Adrenal gland (tissue), 12 donors: ENCODE results near the gene PDE9A. TPM values are rescaled to one million over a fixed set of nuclear protein-coding genes. Genes with fewer than 3 reads are reported as not detected.

ENCODE experiments used
- DNase-seq, 7 donors: peaks; one replicate each; pipeline ENCODE4 v3.0.0-alpha.2; 2019 to 2020
- H3K27ac ChIP-seq, 5 donors: fragments of 200-600 bp; sonication (generic) in 4 of 5; 1 replicate in 3 of 5; 2 replicates in 2 of 5; pipeline versions ENCODE4 v1.5.1 to v1.8.0; 2016 to 2020; ENCODE audit warnings: mild to moderate bottlenecking in 1 of 5
- H3K27me3 ChIP-seq: fragments of 200-600 bp; 2 replicates; pipeline ENCODE4 v1.8.0; 2021
- H3K36me3 ChIP-seq, 2 donors: fragments of 200-600 bp; replicated peaks in 1 of 2; 1 replicate in 1 of 2; 2 replicates in 1 of 2; pipeline versions ENCODE4 v1.5.1 to v1.8.0; 2018 to 2022
- H3K4me1 ChIP-seq, 2 donors: fragments of 200-600 bp; replicated peaks in 1 of 2; 1 replicate in 1 of 2; 2 replicates in 1 of 2; pipeline versions ENCODE4 v1.5.1 to v1.8.0; 2018 to 2021
- H3K4me3 ChIP-seq, 4 donors: fragments of 200-600 bp; sonication (generic) in 3 of 4; one replicate each; pipeline ENCODE4 v1.5.1; 2016 to 2018
- H3K9me3 ChIP-seq, 3 donors: fragments of 200-600 bp; sonication (generic) in 1 of 3; replicated peaks in 1 of 3; 1 replicate in 2 of 3; 2 replicates in 1 of 3; pipeline versions ENCODE4 v1.5.1 to v1.8.0; 2016 to 2021
- CTCF ChIP-seq, 6 experiments: fragments of 450-650 bp in 4 of 6; fragments of 200-600 bp in 2 of 6; sonication (generic) in 1 of 6; IDR thresholded peaks; 1 replicate in 5 of 6; 2 replicates in 1 of 6; pipeline versions ENCODE4 v1.5.1 to v1.8.0; 2016 to 2021; ENCODE audit warnings: antibody characterized with exemption in 6 of 6, mild to moderate bottlenecking in 2 of 6, moderate library complexity in 1 of 6
- POLR2A ChIP-seq, 2 donors: fragments of 450-650 bp; IDR thresholded peaks; one replicate each; pipeline ENCODE4 v1.6.1; 2017; ENCODE audit warnings: antibody characterized with exemption in 2 of 2, mild to moderate bottlenecking in 2 of 2, moderate library complexity in 1 of 2
- WGBS, 4 donors: extraction: QIAGEN DNeasy Blood & Tissue Kit in 2 of 4; methylation state at CpG; one replicate each; pipeline versions ENCODE4 v1.1.5 to v1.1.7; 2013 to 2017; 5-methylcytosine and 5-hydroxymethylcytosine counted together
- intact Hi-C, 2 donors: fragments of 100-400 bp; cut with DNase I; formaldehyde crosslinking; loops; one replicate each; pipeline versions ENCODE4 v1.14.1 to v1.15.0; 2022 to 2023
- polyA plus RNA-seq, 3 donors: library from polyadenylated mRNA; stranded (reverse); fragments of 200-250 nt in 2 of 3; fragments of 350-450 nt in 1 of 3; fragmentation: Illumina TruSeq in 1 of 3; extraction: RNeasy Lipid Tissue Mini Kit (QIAGEN cat#74804) in 1 of 3; gene quantifications; one replicate each; pipeline ENCODE4 v1.2.3, GENCODE V29; 2013 to 2014
- total RNA-seq, 9 donors: library from RNA; depleted of rRNA in 4 of 9; stranded (reverse); fragments of >200 nt in 4 of 9; fragments of 120-200 nt in 1 of 9; fragmentation: NEBNext Ultra II Directional in 1 of 9; extraction: Animal tissue kit (Norgen Biotek cat#: 25700) in 1 of 9; gene quantifications; one replicate each; pipeline versions ENCODE4 v1.1.0 to v1.2.4, GENCODE V29; 2013 to 2023
- donor health status: healthy with polysubstance abuse.
- donor health status: Bipolar disorder and iron deficiency.
- donor health status: DM: yes; HTN: yes; CAD: no.
- donor health status: DM: no; HTN: no; CAD: no.
- donor health status: DM: no; HTN: no; CAD: no.
- donor health status: DM: yes; HTN: yes; CAD: no.

Gene PDE9A
- total and polyA plus RNA-seq, 12 donors, result 4.6 to 58.1 (median 19.5) TPM

GRCh38 chr21:42746593-42747275 is 93.3 kb downstream of the PDE9A start:
- 76 to 94% (median 78%) methylated on average over 16 to 21 of the region's 21 CpGs for WGBS, 4 donors
- intact Hi-C loops, result no loop called here

GRCh38 chr21:42747276-42747701 is 93.9 kb downstream of the PDE9A start:
- intact Hi-C loops, result no loop called here
- no peak for DNase-seq

More at GRCh38 chr21:42746593-42747275, 93.3 kb downstream of the PDE9A start:
- Histone ChIP-seq H3K9me3 (no peaks in the 10 kb centered on the region), H3K27ac (peak overlapping the region in 2 of 5 donors; percentile 59 to 72), H3K27me3 (no peaks in the 10 kb centered on the region), H3K4me3 (no peak overlapping the region), H3K36me3 (no peaks in the 10 kb centered on the region), H3K4me1 (no peaks in the 10 kb centered on the region)
- peak in 6 of 7 donors; percentile 27 to 66 (median 42) for DNase-seq
- TF ChIP-seq CTCF (IDR thresholded peaks at IDR 0.05), result no peak
- TF ChIP-seq POLR2A (IDR thresholded peaks at IDR 0.05), result no peak

GRCh38 chr21:42747746-42748351 is 94.4 kb downstream of the PDE9A start:
- Histone ChIP-seq H3K36me3 (no peaks in the 10 kb centered on the region), H3K27ac (peak overlapping the region in 1 of 5 donors; percentile 72), H3K4me3 (no peak overlapping the region), H3K9me3 (no peaks in the 10 kb centered on the region), H3K27me3 (no peaks in the 10 kb centered on the region), H3K4me1 (no peaks in the 10 kb centered on the region)
- TF ChIP-seq POLR2A (IDR thresholded peaks at IDR 0.05) (no peak), CTCF (IDR thresholded peaks at IDR 0.05) (no peak)
- 91 to 94% (median 93%) methylated on average over 15 of the region's 15 CpGs for WGBS, 4 donors
- intact Hi-C loops, result no loop called here
- DNase-seq, result no peak

More at GRCh38 chr21:42747276-42747701, 93.9 kb downstream of the PDE9A start:
- no peaks in the 10 kb centered on the region for H3K9me3 ChIP-seq
- WGBS, 4 donors, result 78 to 84% (median 79%) methylated on average over 3 to 10 of the region's 10 CpGs
- H3K36me3 ChIP-seq, result no peaks in the 10 kb centered on the region
- H3K27me3 ChIP-seq, result no peaks in the 10 kb centered on the region
- peak overlapping the region in 2 of 5 donors; percentile 57 to 72 for H3K27ac ChIP-seq
- no peaks in the 10 kb centered on the region for H3K4me1 ChIP-seq
- TF ChIP-seq CTCF (IDR thresholded peaks at IDR 0.05), result no peak
- no peak for TF ChIP-seq POLR2A (IDR thresholded peaks at IDR 0.05)
- no peak overlapping the region for H3K4me3 ChIP-seq

- H3K9me3 ChIP-seq, result no peaks in the 10 kb centered on the region
- DNase-seq, result no peak
- TF ChIP-seq POLR2A (IDR thresholded peaks at IDR 0.05), result no peak
- TF ChIP-seq CTCF (IDR thresholded peaks at IDR 0.05), result no peak
- H3K36me3 ChIP-seq, result no peaks in the 10 kb centered on the region
- intact Hi-C loops, result no loop called here
- no peaks in the 10 kb centered on the region for H3K27me3 ChIP-seq
- 84 to 86% (median 85%) methylated on average over 13 of the region's 13 CpGs for WGBS, 4 donors
- H3K4me3 ChIP-seq, result no peak overlapping the region
- no peaks in the 10 kb centered on the region for H3K4me1 ChIP-seq
- no peak overlapping the region for H3K27ac ChIP-seq
Measured at GRCh38 chr21:42748620-42749176, 95.3 kb downstream of the PDE9A start.
